ENCODE data around the gene TGFB1. TPM values are rescaled to one million over a fixed set of nuclear protein-coding genes. Genes with fewer than 3 reads are reported as not detected.

TGFB1 gene
- total and polyA plus RNA-seq, 9 of the 15 experiments (the other 6 are each of a cell fraction or from before 2014, with no cell fraction given): 0.24 to 159 (median 17.2) TPM

DNA sequence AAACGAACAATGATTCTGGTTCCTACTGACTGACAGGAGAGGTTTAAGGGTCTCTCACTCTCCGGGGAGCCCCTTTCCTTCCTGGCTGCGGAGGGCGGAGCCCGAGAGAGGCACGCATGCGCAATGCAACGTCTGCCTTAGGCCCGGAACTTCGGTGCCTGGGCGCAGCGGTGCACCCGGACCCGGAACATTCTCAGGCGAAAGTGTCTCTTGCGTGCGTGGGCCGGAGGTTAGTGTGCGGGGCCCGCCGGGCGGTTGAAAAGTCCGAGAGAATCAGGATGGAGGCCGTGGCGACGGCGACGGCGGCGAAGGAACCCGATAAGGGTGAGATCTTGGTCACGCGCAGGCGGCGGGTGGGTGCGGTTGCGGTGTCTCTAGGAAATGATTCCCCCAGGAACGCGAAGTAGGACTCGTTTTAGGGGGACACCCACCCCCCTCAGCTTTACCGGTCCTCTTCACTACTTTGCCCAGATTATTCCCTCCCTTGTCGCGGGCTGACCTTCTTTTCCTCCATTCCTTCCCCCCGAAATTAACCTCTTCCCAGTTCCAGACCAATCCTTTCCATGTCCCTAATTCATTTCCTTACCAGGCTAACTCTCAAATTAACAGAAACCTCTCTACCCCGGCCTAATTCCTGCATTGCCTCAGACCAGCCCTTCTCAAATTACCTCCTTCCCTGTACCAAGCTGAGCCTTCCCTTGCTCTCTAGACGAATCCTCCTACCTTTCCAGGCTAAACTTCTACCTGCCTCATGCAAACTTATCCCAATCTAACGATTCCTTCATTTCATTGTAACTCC, 43.5 kb downstream of the TGFB1 start, which contains the start of gene CCDC97 (continued):
- TF ChIP-seq TGIF2 (CRISPR knock-in tag; IDR thresholded peaks at IDR 0.05) (no peak), PCBP2 (IDR thresholded peaks at IDR 0.05; ENCODE audit: low read depth, low read length, poor library complexity, severe bottlenecking) (no peak), NFYB (IDR thresholded peaks at IDR 0.05; ENCODE audit: extremely low read depth, insufficient read length) (no peak), BACH1 (tag; IDR thresholded peaks at IDR 0.05) (0 out of 2 replicates have a peak, but pooled peaks have one; percentile 8), NEUROD1 (IDR thresholded peaks at IDR 0.05; ENCODE audit: borderline replicate concordance, low read depth, low read length, partially characterized antibody) (peak; percentile 87), ARID3A (IDR thresholded peaks at IDR 0.05; ENCODE audit: borderline replicate concordance, low read depth, low read length) (no peak), BMI1 (IDR thresholded peaks at IDR 0.05; ENCODE audit: low read length) (peak; percentile 14; the same call in 1 of the 2 replicates), RCOR1 (IDR thresholded peaks at IDR 0.05; ENCODE audit: borderline replicate concordance in 1 of 2, low read depth in 2 of 2, low read length in 2 of 2) (peak in 1 of 2 experiments; percentile 61; a peak in 2 of 4 replicates), KDM5B (IDR thresholded peaks at IDR 0.05; ENCODE audit: insufficient replicate concordance, low read depth, low read length) (peak; percentile 80), SNIP1 (IDR thresholded peaks at IDR 0.05; ENCODE audit: low read depth) (no peak; the same call in 1 of the 2 replicates), EP400 (IDR thresholded peaks at IDR 0.05) (peak; percentile 98), NRF1 (conservative IDR thresholded peaks at IDR 0.05 in 1 of 2, IDR thresholded peaks at IDR 0.05 in 1 of 2) (peak; percentile 96 to 97), FOXA3 (CRISPR knock-in tag; conservative IDR thresholded peaks at IDR 0.05 in 1 of 2, IDR thresholded peaks at IDR 0.05 in 1 of 2) (no peak), JUN (IDR thresholded peaks at IDR 0.05; ENCODE audit: borderline replicate concordance, low read depth, low read length) (no peak), JUN (CRISPR knock-in tag; IDR thresholded peaks at IDR 0.05; ENCODE audit: borderline replicate concordance) (no peak), ZNF77 (CRISPR knock-in tag; IDR thresholded peaks at IDR 0.05) (no peak), ADNP (tag; IDR thresholded peaks at IDR 0.05) (no peak)
